Keratinocyte (primary cell): ENCODE results near the gene KCNK10. TPM values are rescaled to one million over a fixed set of nuclear protein-coding genes. Genes with fewer than 3 reads are reported as not detected.

Experiments
- DNase-seq: peaks from one replicate; pipeline ENCODE4 v3.0.0-alpha.2; 2011; ENCODE audit warnings: low read depth, missing footprints, low spot score
- FAIRE-seq: peaks from 2 replicates; lab custom pipeline; 2011; peaks lifted over from hg19 to GRCh38; lab: Jason Lieb, UNC
- H2AFZ ChIP-seq: 2 replicates; pipeline ENCODE4 v1.6.0; 2012; ENCODE audit warnings: low read length, control low read depth, inconsistent platforms; ENCODE audit not compliant: control insufficient read depth
- H3K27ac ChIP-seq: 2 replicates; pipeline ENCODE4 v1.5.1; 2011; ENCODE audit warnings: low read length; ENCODE audit not compliant: control insufficient read depth, insufficient read depth
- H3K27me3 ChIP-seq: 3 replicates; pipeline ENCODE4 v1.6.0; 2011; ENCODE audit warnings: low read length; ENCODE audit not compliant: control insufficient read depth, insufficient read depth; ENCODE audit errors: extremely low read depth
- H3K36me3 ChIP-seq, 2 experiments: 2 replicates in 1 of 2; 3 replicates in 1 of 2; pipeline ENCODE4 v1.5.1; 2011; ENCODE audit warnings: low read length in 2 of 2, mild to moderate bottlenecking in 1 of 2; ENCODE audit not compliant: control insufficient read depth in 2 of 2, insufficient read depth in 2 of 2; ENCODE audit errors: extremely low read depth in 1 of 2
- H3K4me1 ChIP-seq: 3 replicates; pipeline ENCODE4 v1.5.1; 2011; ENCODE audit warnings: low read length; ENCODE audit not compliant: control insufficient read depth, insufficient read depth; ENCODE audit errors: extremely low read depth
- H3K4me2 ChIP-seq: 3 replicates; pipeline ENCODE4 v1.6.0; 2011; ENCODE audit warnings: low read depth, low read length; ENCODE audit not compliant: control insufficient read depth, insufficient read depth; ENCODE audit errors: extremely low read depth
- H3K4me3 ChIP-seq, 3 experiments: fragments of 200-600 bp in 1 of 3; sonication (generic) in 1 of 3; 2 replicates in 2 of 3; 3 replicates in 1 of 3; pipeline ENCODE4 v1.5.1; 2011 to 2016; ENCODE audit warnings: low read length in 3 of 3, mild to moderate bottlenecking in 3 of 3, control low read depth in 2 of 3, inconsistent platforms in 1 of 3, low read depth in 1 of 3, mixed read lengths in 1 of 3, mixed run types in 1 of 3, moderate library complexity in 1 of 3; ENCODE audit not compliant: control insufficient read depth in 2 of 3, insufficient read depth in 2 of 3; ENCODE audit errors: extremely low read depth in 1 of 3
- H3K79me2 ChIP-seq: 2 replicates; pipeline ENCODE4 v1.6.0; 2012; ENCODE audit warnings: low read length; ENCODE audit not compliant: control insufficient read depth, insufficient read depth
- H3K9ac ChIP-seq: 3 replicates; pipeline ENCODE4 v1.6.0; 2011; ENCODE audit warnings: low read length; ENCODE audit not compliant: control insufficient read depth, insufficient read depth; ENCODE audit errors: extremely low read depth
- H3K9me1 ChIP-seq: 3 replicates; pipeline ENCODE4 v1.6.0; 2011; ENCODE audit warnings: low read length; ENCODE audit not compliant: control insufficient read depth, insufficient read depth; ENCODE audit errors: extremely low read depth
- H3K9me3 ChIP-seq: 2 replicates; pipeline ENCODE4 v1.5.1; 2012; ENCODE audit warnings: low read depth, low read length; ENCODE audit not compliant: control insufficient read depth
- H4K20me1 ChIP-seq: 3 replicates; pipeline ENCODE4 v1.6.0; 2011; ENCODE audit warnings: low read length; ENCODE audit not compliant: control insufficient read depth, insufficient read depth; ENCODE audit errors: extremely low read depth
- CTCF ChIP-seq, 3 experiments: IDR thresholded peaks in 1 of 3; conservative IDR thresholded peaks in 1 of 3; optimal IDR thresholded peaks in 1 of 3; 2 replicates in 2 of 3; 3 replicates in 1 of 3; pipeline versions ENCODE3 to v1.5.1; 2011; ENCODE audit warnings: low read length in 3 of 3, mild to moderate bottlenecking in 3 of 3, moderate library complexity in 2 of 3, control low read depth in 1 of 3, inconsistent platforms in 1 of 3; ENCODE audit not compliant: insufficient read depth in 2 of 3; ENCODE audit errors: extremely low read depth in 1 of 3
- EZH2 ChIP-seq: IDR thresholded peaks from one replicate; pipeline ENCODE4 v1.6.1; 2012; ENCODE audit warnings: inconsistent platforms, mild to moderate bottlenecking, low read length, moderate library complexity
- dilution Hi-C: fragments of 300-500 bp; cut with MboI; formaldehyde crosslinking; loops from one replicate; pipeline ENCODE4 v1.7.0; 2020; ENCODE audit warnings: low sequenced_read_pairs; ENCODE audit not compliant: extremely low pct_ligation_motif_present
- polyA plus RNA-seq, 5 experiments: library from polyadenylated mRNA; depleted of rRNA in 3 of 5; stranded (reverse) in 3 of 5; stranded (forward) in 1 of 5; unstranded in 1 of 5; fragments of >200 nt; gene quantifications; 1 replicate in 1 of 5; 2 replicates in 3 of 5; 3 replicates in 1 of 5; pipeline versions ENCODE4 v1.2.1 to v1.2.3, GENCODE V29; 2011 to 2012; ENCODE audit warnings: missing spikeins in 2 of 5, low read depth in 1 of 5, low replicate concordance in 1 of 5

KCNK10 gene
- polyA plus RNA-seq, 1 donor (not counting 4 experiments of a cell fraction or from before 2014, with no cell fraction given), result 0.79 TPM

DNA sequence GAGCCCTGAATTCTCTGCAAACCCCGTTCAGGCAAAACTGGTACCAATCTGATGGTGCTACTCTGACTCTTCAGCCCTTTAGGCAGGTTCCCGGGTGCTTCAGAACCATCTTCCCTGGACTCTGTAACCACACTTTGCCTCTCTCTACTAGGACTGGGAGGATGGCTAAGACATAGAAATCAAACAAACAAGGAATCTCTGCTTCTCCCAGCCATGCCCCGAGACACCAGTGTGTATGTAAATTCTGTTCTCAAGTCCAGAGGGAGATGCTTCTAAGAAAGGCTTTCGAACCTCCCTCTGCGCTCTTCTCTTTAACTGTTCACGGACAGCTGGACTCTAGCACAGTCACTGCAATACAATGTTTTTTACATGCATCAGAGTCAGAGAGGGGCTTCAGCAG lies 1.9 kb upstream of the KCNK10 start:
- Histone ChIP-seq H3K4me3 (no peak overlapping the region), H3K4me2 (no peak overlapping the region), H3K9me1 (no peaks in the 10 kb centered on the region), H3K79me2 (no peaks in the 10 kb centered on the region), H3K36me3 (no peaks in the 10 kb centered on the region), H3K27ac (no peak overlapping the region), H2AFZ (no peak overlapping the region), H4K20me1 (no peaks in the 10 kb centered on the region), H3K4me1 (no peaks in the 10 kb centered on the region), H3K9me3 (no peaks in the 10 kb centered on the region), H3K9ac (no peak overlapping the region), H3K27me3 (peaks cover 65% of the 10 kb centered on the region)
- dilution Hi-C loops, result no loop called here
- TF ChIP-seq CTCF (optimal IDR thresholded peaks at IDR 0.05 in 1 of 3, IDR thresholded peaks at IDR 0.05 in 1 of 3, conservative IDR thresholded peaks at IDR 0.05 in 1 of 3; ENCODE audit: extremely low read depth in 1 of 3, insufficient read depth in 2 of 3, low read length in 3 of 3), result no peak
- TF ChIP-seq EZH2, result no peak
- DNase-seq (no peak), FAIRE-seq (no peak)

DNA sequence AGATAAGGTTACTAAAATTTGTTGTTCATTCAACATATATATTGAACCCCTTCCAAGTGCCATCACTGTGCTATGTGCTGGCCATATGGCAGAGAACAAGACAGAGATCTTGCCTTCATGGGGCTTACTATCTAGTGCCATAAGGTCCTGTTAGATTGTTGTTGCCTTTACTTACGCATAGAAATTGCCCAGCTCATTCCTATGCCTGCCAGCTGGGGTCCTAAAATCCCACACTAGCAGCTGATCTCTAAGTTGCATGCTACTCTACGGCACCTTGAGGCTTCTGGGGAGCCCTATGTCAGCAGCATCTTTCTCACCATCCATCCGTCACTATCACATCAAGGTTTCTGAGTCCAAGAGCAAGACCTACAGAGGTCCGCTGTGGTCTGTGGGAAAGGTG lies 1.4 kb upstream of the KCNK10 start:
- H3K36me3 ChIP-seq, result no peaks in the 10 kb centered on the region
- no peak for FAIRE-seq
- H3K27ac ChIP-seq, result no peak overlapping the region
- H3K4me1 ChIP-seq, result no peaks in the 10 kb centered on the region
- DNase-seq, result no peak
- no peak overlapping the region for H3K9ac ChIP-seq
- H2AFZ ChIP-seq, result no peak overlapping the region
- H3K9me3 ChIP-seq, result no peaks in the 10 kb centered on the region
- TF ChIP-seq EZH2, result no peak
- no peak for TF ChIP-seq CTCF (optimal IDR thresholded peaks at IDR 0.05 in 1 of 3, IDR thresholded peaks at IDR 0.05 in 1 of 3, conservative IDR thresholded peaks at IDR 0.05 in 1 of 3; ENCODE audit: extremely low read depth in 1 of 3, insufficient read depth in 2 of 3, low read length in 3 of 3)
- H3K79me2 ChIP-seq, result no peaks in the 10 kb centered on the region
- dilution Hi-C loops, result no loop called here
- H3K9me1 ChIP-seq, result no peaks in the 10 kb centered on the region
- H3K27me3 ChIP-seq, result peaks cover 65% of the 10 kb centered on the region
- H4K20me1 ChIP-seq, result no peaks in the 10 kb centered on the region
- no peak overlapping the region for H3K4me2 ChIP-seq
- H3K4me3 ChIP-seq, result no peak overlapping the region
